GM19372 (cell line): ENCODE data around the gene RHNO1.
"Not testable (repeated sequence)": the region's sequence is repeated elsewhere in the genome, so short reads cannot be mapped to it uniquely, and the experiment has no call there.

Experiments used
- ATAC-seq: cut with Tn5 transposase; IDR thresholded peaks from one replicate; pipeline ENCODE4 v1.9.1; 2021; ENCODE audit warnings: mild to moderate bottlenecking, low read depth, moderate library complexity; ENCODE audit not compliant: unreplicated experiment

RHNO1 gene

GRCh38 chr12:2857576-2857975, 19.4 kb upstream of the RHNO1 start:
- no peak for ATAC-seq

- no peak for ATAC-seq
These were observed 18.7 kb upstream of the RHNO1 start for GRCh38 chr12:2858334-2858733.

- ATAC-seq = no peak
These were observed 18.0 kb upstream of the RHNO1 start for GRCh38 chr12:2858944-2859421.

DNA sequence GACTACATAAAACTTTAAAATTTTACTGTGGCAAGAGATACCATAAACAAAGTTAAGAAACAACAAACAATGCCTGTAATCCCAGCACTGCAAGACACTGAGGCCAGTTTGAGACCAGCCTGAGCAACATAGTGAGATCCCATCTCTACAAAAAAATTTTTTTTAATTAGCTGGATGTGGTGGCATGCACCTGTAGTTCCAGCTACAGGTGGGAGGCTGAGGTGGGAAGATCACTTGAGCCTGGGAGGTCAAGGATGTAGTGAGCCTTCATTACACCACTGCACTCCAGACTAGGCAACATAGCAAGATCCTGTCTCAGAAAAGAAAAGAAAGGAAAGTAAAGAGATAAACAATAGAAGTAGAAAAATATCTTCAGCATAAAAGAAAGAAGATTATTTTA, 16.9 kb upstream of the RHNO1 start:
- no peak for ATAC-seq

DNA sequence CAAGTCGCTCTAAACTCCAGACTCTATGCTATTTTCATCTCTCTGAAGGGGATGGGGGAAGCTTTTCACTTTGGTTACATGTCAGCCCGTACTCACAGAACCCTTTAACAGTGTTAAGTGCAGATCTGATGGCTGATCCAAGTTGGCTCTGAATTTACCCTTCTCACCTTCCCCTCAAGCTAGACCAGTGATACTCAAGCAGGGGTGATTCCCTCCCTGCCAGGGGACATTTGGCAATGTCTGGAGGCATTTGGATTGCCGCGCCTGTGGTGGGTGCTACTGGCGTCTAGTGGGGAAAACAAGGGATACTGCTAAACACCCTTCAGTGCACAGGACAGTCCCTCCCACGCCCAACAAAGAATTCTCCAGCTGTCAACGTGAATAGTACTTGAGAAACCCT, 14.1 kb upstream of the RHNO1 start:
- no peak for ATAC-seq

- not testable (repeated sequence) for ATAC-seq
These were observed 13.6 kb upstream of the RHNO1 start for GRCh38 chr12:2863402-2863801.

DNA sequence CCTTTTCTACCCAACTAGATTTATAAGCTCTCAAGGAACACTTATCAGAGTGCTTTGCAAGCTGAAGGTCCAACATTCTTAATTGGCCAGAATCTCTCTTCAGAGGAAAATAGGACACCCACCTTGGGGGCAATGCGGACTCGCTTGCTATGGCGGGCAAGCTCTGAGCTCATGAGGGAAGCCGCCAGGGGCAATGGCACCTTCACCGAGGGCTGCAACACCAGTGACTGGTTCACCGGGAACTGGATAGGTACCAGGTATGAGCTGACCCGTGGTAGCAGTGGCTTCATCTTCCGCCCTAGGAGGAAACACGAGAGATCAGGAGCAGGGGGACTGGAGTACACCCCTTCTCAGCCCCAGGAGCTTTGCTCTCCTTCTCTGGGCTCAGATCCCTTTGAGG, 12.8 kb upstream of the RHNO1 start:
- no peak for ATAC-seq

GRCh38 chr12:2868986-2869632, 7.9 kb upstream of the RHNO1 start:
- not testable (repeated sequence) for ATAC-seq

DNA sequence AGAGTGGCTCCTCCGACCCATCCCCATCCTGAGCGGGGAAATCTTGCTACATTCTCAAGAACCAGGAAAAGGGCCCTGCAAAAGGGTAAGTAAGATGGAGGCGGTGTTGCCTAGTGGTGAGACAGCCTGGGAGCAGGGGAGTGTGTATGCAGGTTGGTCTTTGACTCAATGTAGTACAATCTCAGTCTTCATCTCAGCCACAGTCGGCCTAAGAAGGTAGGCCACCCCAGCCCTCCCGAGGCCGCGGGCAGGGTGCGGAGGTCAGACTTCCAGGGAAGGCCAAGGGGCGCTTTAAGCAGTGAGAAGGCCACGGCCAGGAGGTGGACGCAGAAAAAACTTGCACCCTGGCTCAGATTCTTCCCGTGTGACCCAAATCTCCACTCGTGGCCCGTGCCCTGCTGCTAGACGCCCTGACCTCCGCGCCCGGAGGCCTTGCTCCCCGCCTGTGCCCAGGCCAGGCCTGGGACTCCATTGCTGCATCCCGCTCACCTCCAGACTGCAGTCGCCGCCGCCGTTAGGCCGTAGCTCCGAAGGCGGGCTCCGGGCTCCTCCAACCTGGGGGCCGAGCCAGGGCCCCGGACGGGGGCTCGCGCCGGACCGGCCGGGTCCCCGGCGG, 484 bp upstream of the RHNO1 start:
- peak; percentile 5 for ATAC-seq

DNA sequence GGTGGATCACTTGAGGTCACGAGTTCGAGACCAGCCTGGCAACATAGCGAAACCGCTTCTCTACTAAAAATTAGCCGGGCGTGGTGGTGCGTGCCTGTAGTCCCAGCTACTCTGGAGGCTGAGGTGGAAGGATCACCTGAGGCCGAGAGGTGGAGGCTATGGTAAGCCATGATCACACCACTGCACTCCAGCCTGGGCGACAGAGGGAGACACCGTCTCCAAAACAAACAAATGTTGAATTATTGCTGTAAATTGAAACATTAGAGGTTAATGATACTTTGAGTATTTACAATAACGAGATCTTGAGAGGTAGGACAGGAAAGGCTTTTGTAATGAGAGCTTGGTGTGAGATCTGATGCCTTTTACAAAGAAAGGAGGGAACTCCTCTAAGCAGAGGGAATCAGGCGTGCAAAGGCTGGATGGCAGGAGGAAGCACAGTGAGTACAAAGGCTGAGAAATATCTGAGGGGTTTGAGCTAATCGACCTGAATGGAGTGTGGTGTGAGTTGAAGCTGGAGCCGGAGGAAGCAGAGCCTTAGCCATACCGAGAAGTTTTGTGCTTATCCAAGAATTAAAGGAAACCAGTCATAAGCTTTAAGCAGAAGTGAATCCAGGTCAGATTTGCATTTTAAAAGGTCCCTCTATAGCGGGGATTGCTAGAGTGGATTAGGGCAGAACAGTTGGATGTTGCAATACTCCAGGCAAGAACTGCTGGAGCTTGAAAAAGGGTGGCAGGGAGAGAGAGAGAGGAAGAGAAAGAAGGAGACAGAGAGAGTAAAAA, 1.1 kb downstream of the RHNO1 start:
- no peak for ATAC-seq

- no peak for ATAC-seq
These were observed 2.8 kb downstream of the RHNO1 start for GRCh38 chr12:2879853-2880252.

- ATAC-seq = no peak
These were observed 7.8 kb downstream of the RHNO1 start for GRCh38 chr12:2884810-2885209.

- no peak for ATAC-seq
These were observed 9.9 kb downstream of the RHNO1 start for GRCh38 chr12:2886768-2887450.

- ATAC-seq = no peak
These were observed 13.0 kb downstream of the RHNO1 start for GRCh38 chr12:2890001-2890387.

GRCh38 chr12:2890388-2891239, 13.6 kb downstream of the RHNO1 start, which contains the start of gene TULP3:
TSS of gene TULP3 (plus strand) at chr12:2890891. CDS start at chr12:2890948, 57 bp downstream.
- peak; percentile 97 for ATAC-seq

GRCh38 chr12:2891240-2892053, 14.4 kb downstream of the RHNO1 start:
- ATAC-seq = peak; percentile 9

DNA sequence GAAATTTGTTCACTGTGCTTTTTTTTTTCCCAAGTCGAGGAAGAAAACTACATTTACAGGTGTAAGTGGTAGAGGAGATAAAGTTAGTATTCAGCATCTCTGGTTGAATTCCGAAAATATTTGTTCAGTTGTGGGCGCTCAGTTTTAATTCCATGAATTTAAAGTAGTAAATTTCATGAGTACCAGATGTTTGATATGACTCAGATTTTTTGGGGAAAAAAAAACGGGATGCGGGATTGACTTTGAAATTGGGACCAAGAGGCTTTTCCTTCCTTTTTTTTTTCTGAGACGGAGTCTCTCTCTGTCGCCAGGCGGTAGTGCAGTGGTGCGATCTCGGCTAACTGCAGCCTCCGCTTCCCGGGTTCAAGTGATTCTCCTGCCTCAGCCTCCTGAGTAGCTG, 15.2 kb downstream of the RHNO1 start:
- ATAC-seq = no peak

DNA sequence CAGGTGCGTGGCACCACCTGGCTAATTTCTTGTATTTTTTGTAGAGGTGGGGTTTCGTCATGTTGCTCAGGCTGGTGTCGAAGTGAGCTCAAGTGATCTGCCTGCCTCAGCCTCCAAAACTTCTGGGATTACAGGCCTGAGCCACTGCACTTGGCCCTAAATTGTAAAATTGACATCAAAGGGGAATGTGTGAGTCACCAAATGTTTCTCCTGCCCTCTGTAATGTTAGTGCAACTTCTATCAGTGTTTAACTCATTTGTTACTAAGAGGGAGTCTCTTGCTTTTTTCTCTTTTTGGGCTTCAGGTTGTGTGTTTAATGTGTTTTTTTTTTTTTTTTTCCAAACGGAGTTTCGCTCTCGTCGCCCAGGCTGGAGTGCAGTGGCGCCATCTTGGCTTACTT, 16.0 kb downstream of the RHNO1 start:
- ATAC-seq = no peak

GRCh38 chr12:2895051-2895451, 18.0 kb downstream of the RHNO1 start:
- ATAC-seq = no peak
